ENCODE measurements around the gene SLC23A2. TPM values are rescaled to one million over a fixed set of nuclear protein-coding genes. Genes with fewer than 3 reads are reported as not detected.
"Not testable (repeated sequence)": the region's sequence is repeated elsewhere in the genome, so short reads cannot be mapped to it uniquely, and the experiment has no call there.

The SLC23A2 gene
- total RNA-seq, 1 experiment from 2014 or later: 14.9 TPM

GRCh38 chr20:4876731-4877130 lies 124.6 kb downstream of the SLC23A2 start:
- no peak for DNase-seq (ENCODE audit: low read depth)

- no peak for DNase-seq (ENCODE audit: low read depth)
Observed at GRCh38 chr20:4876301-4876700, 125.0 kb downstream of the SLC23A2 start.

GRCh38 chr20:4875578-4876067 lies 125.7 kb downstream of the SLC23A2 start:
- DNase-seq (ENCODE audit: low read depth): no peak

DNA sequence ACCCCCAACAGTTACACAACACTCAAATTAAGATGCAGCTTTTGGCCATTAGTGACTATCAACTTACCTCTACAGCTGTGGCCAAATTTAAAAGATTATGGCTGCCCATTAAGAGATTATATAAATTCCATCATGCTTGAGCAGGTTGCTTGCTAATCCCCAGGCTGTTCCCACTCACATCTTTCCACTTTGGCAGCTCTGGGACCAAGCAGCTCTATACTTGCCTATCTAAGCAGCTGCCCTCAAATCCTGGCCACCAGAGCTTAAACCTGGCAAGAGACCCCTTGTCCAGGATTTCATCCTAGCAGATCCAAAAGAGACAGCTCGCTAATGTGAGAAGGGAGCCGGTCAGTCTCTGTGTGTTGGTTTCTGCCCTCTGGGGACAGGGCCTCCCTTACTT lies 127.9 kb downstream of the SLC23A2 start:
- no peak for DNase-seq (ENCODE audit: low read depth)

DNA sequence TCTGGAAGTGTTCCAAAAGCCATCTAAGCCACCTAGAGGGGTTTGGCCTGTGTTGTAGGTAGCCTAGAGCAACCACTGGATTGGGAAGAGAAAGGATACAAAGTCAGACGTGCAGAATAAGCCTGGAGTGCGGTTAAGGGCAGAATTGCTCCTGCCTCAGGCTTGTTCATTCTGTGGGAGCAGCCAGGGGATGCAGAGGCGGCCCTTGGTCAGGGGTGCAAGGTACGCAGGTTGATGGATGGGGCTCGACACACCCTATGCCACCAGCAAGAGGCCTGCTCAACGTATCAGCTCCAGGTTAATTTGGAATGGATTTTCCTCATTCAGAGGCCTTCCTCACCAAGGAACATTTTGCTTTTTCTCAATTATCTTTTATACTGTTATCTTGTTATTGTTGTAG lies 129.8 kb downstream of the SLC23A2 start:
- no peak for DNase-seq (ENCODE audit: low read depth)

GRCh38 chr20:4870906-4871305 lies 130.4 kb downstream of the SLC23A2 start:
- DNase-seq (ENCODE audit: low read depth): no peak

- no peak for DNase-seq (ENCODE audit: low read depth)
Observed at GRCh38 chr20:4869290-4870193, 131.8 kb downstream of the SLC23A2 start.

GRCh38 chr20:4867051-4867450 lies 134.3 kb downstream of the SLC23A2 start:
- no peak for DNase-seq (ENCODE audit: low read depth)

DNA sequence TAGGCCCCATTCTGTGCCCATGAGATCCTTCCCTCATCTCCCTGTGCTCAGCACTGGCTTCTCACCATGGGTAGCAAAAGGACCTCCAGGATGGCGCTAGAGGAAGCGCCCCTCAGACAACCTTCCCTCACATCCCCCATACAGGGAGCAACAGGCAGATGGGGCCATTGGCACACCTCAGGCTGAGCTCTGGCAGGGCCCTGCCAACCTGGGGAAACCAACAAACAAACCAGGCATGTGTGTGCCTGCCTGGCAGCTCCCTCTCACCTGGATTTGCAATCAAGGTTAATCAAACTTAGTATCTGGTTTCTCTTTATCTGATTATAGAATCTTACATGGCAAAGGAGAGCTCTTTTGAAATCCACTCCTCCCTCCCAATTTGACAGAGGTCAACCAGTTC lies 134.9 kb downstream of the SLC23A2 start:
- no peak for DNase-seq (ENCODE audit: low read depth)

GRCh38 chr20:4864311-4864752 lies 137.0 kb downstream of the SLC23A2 start:
- DNase-seq (ENCODE audit: low read depth): no peak

- DNase-seq (ENCODE audit: low read depth): no peak
Observed at GRCh38 chr20:4862661-4863060, 138.6 kb downstream of the SLC23A2 start.

- no peak for DNase-seq (ENCODE audit: low read depth)
Observed at GRCh38 chr20:4861961-4862360, 139.3 kb downstream of the SLC23A2 start.

DNA sequence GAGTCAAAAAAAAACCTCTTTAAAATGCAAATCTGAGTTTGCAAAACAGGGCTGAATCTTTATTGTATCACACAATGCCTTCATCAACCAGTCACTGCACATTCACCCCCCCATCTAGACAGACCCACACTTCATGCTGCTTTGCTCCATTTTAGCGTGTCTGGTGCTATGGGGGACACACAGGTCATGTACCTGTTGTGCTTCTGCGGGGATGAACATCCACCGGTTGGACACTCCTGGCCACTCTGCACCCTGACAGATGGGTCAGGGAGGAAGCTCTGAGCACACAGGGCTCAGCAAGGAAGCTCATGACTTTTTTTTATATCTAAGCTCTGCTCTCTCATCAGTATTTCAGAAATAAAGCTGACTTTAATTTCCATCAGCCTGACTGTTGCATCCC lies 143.3 kb downstream of the SLC23A2 start:
- no peak for DNase-seq (ENCODE audit: low read depth)

DNA sequence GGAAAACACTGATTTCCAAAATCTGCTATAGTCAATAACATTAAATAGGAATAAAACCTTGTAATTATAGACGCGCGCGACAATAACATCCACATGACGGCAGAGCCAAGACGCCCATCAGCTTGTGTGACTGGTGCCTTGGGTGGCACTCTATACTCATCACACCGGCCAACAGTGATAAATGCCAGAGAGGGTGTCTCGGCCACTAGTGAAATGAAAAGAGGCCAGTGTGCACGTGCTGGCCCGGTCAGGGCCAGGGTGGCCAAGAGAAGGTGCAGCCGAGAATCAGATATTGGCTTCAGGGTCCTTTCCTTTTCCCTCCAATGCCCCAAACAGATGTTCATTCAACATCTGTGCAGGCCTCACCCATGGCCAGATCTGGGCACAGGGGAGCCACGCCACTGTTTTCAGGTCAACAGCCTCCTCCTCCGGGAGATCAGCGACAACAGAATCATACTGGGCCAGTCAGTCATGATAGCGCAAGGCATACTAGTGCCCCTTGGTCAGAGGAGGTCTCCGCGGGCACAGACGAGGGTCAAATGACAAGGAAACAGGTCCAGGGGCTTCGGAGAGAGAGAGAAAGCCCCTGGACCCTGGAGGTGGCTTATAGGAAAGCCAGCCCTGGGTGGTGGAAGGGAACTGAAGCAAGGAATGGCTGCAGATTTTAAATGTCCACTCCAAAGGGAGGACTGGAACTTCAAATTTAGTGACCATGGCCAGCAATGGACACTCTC lies 145.1 kb downstream of the SLC23A2 start:
- DNase-seq (ENCODE audit: low read depth): no peak

DNA sequence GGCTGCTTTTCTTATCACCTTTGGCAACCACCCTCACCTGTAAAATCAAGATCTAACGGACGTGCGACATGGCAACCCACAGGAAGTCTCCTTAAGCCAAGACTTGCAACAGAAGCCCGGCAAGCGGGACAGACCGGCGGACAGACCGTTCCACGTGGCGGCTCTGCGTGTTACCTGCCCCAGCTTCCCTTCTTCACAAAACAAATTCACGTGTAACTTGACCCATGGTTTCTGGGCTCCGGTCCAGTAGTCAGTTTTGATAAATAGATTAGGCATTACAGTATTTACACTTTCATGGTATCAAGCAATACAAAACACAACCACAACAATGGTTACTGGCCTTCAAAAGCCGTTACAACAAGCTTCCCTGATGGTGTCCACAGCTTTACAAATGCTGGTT lies 145.8 kb downstream of the SLC23A2 start:
- DNase-seq (ENCODE audit: low read depth): no peak

DNA sequence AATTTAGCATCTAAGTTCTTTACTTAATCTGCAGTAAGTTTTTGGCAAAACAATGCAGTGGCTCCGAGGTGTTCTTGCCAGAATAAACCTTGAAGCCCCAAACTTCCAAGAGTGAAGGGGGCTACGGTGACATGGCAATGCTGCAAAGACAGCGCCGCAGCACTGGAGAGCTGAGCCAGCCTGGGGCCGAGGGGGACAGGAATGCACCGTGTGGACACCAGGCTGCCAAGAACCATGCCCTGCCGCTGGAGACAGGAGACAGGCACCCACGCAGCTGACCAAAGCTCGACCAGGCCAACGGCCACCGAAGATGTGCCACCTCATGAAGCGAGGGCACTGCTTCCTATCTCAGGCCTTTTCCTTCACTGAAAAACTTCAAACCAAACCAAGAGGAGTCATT lies 146.2 kb downstream of the SLC23A2 start:
- DNase-seq (ENCODE audit: low read depth): no peak

GRCh38 chr20:4854561-4854901 lies 146.8 kb downstream of the SLC23A2 start:
- no peak for DNase-seq (ENCODE audit: low read depth)

- no peak for DNase-seq (ENCODE audit: low read depth)
Observed at GRCh38 chr20:4853757-4854560, 147.4 kb downstream of the SLC23A2 start.

- no peak for DNase-seq (ENCODE audit: low read depth)
Observed at GRCh38 chr20:4853004-4853403, 148.3 kb downstream of the SLC23A2 start.

DNA sequence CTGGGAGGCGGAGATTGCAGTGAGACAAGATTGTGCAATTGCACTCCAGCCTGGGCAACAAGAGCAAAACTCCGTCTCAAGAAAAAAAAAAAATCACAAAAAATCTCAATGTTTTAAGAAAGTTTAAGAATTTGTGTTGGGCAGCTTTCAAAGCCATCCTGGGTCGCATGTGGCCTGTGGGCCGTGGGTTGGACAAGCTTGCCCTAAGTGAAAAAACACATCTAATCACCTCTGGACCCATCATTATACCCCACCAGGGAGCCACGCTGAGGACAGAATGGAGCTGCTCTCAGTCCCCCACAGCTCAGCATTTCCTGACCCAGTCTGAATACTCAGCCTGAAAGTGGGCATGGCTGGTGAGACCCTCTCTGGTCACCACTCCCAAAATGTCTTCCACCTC lies 150.3 kb downstream of the SLC23A2 start:
- DNase-seq (ENCODE audit: low read depth): no peak

DNA sequence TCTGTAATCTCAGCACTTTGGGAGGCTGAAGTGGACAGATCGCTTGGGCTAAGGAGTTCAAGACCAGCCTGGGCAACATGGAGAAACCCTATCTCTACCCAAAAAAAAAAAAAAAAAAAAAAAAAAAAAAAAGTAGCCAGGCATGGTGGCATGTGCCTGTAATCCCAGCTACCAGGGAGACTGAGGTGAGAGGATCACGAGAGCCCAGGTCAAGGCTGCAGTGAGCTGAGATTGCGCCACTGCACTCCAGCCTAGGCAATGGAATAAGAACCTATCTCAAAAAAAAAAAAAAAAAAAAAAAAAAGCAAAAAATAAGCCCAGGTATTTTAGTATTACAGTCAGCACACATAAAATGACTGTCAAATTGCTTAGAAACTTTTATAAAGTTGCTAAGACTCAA lies 152.5 kb downstream of the SLC23A2 start:
- DNase-seq (ENCODE audit: low read depth): not testable (repeated sequence)

GRCh38 chr20:4848041-4848440 lies 153.3 kb downstream of the SLC23A2 start:
- no peak for DNase-seq (ENCODE audit: low read depth)

All from RPMI7951 (cell line).